Uterus (tissue), 2 donors: ENCODE results near the gene TRIM32.

Experiments used
- POLR2A ChIP-seq, 2 donors: fragments of 450-650 bp; IDR thresholded peaks; one replicate each; pipeline ENCODE4 v1.6.1; 2016; ENCODE audit warnings: antibody characterized with exemption in 2 of 2, mild to moderate bottlenecking in 1 of 2, moderate library complexity in 1 of 2
- TF ChIP-seq, protein P1 (sequence below), 4 experiments: fragments of 200-600 bp in 2 of 4; fragments of 450-650 bp in 2 of 4; sonication (generic) in 2 of 4; IDR thresholded peaks; one replicate each; pipeline ENCODE4 v1.5.1; 2016 to 2019; ENCODE audit warnings: antibody characterized with exemption in 4 of 4, mild to moderate bottlenecking in 2 of 4, moderate library complexity in 1 of 4

DNA sequence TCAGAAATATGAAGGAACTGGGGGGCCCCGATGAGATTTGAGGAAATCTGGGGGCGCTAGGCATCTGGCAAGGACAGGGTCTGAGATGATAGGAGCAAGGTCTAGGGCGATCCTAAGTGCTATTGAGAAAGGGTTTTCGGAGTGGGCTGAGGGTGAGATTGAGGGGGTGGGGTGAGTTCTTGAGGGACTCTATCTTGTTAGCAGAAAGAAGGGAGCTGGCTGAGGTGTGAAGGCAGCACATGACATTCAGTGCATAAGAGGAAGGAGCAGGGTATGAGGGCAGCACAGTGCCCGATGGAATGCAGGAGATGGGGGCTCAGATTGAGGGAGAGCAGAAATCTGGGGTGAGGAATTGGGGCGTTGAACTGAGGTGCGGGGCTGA lies 640 bp downstream of the TRIM32 start:
- TF ChIP-seq, protein P1, sequence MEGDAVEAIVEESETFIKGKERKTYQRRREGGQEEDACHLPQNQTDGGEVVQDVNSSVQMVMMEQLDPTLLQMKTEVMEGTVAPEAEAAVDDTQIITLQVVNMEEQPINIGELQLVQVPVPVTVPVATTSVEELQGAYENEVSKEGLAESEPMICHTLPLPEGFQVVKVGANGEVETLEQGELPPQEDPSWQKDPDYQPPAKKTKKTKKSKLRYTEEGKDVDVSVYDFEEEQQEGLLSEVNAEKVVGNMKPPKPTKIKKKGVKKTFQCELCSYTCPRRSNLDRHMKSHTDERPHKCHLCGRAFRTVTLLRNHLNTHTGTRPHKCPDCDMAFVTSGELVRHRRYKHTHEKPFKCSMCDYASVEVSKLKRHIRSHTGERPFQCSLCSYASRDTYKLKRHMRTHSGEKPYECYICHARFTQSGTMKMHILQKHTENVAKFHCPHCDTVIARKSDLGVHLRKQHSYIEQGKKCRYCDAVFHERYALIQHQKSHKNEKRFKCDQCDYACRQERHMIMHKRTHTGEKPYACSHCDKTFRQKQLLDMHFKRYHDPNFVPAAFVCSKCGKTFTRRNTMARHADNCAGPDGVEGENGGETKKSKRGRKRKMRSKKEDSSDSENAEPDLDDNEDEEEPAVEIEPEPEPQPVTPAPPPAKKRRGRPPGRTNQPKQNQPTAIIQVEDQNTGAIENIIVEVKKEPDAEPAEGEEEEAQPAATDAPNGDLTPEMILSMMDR (IDR thresholded peaks at IDR 0.05) = no peak
- TF ChIP-seq POLR2A (IDR thresholded peaks at IDR 0.05) = no peak
